HS-5 (cell line): ENCODE measurements around the gene PTGDS.

Source experiments
- DNase-seq: peaks from one replicate; pipeline ENCODE4 v3.0.0-alpha.2; 2012; ENCODE audit warnings: low read depth

The PTGDS gene

DNA sequence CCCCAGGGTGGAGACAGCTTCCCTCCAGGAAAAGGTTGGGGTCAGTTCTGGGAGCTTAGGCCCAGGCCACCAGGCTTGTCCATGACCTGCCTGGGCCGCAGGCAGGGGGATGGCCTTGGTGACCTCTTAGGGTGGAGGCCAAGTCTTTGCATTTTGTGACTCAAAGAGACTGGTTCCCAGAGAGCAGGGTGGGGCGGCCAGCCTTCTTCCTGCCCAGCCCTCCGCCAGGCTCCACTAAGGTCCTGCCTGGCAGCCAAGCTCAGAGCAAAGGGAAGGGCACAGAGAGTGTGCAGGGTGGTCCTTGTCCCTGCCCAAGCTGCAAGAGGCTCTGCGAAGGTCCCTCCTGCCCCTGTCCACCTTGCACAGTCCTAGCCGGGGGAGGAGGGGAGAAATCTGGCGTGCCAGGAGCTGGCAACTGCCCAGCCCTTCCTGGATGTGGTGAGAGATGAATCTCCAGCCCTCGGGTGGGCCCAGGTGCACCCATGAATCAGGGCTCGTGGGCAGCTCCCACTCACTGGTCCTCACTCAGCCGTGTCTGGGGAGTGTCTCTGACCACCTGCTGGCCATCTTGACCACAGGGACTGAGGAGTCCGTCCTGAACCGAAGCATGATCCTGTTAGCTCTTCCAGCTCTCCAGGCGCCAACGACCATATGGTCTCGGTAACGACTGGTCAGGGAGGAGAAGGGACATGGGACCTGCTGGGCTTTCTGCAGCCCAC is 2.3 kb upstream of the PTGDS start:
- DNase-seq, result no peak

DNA sequence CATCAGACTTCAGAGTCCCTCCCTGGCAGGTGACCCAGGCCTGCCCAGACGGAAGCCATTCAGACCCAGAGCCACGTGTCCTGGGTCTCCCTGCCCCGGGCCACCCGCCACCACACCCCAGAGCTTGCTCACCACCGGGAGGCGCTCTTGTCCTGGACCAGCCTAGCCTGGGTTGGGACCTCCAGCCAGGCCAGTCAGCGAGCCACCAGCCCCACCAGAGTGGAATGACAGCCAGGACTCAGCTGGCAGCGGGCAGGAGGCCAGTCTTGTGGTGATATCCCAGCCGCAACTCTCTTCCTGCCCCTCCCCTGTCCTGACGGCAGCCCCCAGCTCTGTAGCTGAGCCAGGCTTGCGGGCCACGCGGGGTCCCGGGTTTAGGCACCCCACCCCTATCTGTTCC is 1.7 kb upstream of the PTGDS start:
- no peak for DNase-seq

DNA sequence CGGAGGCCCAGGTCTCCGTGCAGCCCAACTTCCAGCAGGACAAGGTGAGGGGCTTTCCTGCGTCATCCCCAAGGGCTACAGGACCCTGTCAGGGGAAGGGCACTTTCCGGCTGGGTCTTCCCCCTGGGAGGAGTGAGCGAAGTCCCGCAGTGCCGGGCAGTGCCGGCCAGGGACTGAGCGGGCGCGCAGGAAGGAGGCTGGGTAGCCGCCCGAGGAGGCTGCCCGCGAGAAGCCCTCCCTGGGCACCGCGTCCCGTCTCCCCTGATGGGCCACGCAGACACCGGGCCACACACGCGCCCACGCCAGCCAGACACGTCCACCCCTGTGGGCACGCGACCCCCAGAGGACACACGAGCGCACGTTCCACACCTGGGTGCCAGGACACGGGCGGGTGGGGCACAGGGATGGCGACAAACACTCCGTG is 357 bp downstream of the PTGDS start:
- DNase-seq, result no peak

- no peak for DNase-seq
These were observed 965 bp downstream of the PTGDS start for GRCh38 chr9:136978073-136978864.

DNA sequence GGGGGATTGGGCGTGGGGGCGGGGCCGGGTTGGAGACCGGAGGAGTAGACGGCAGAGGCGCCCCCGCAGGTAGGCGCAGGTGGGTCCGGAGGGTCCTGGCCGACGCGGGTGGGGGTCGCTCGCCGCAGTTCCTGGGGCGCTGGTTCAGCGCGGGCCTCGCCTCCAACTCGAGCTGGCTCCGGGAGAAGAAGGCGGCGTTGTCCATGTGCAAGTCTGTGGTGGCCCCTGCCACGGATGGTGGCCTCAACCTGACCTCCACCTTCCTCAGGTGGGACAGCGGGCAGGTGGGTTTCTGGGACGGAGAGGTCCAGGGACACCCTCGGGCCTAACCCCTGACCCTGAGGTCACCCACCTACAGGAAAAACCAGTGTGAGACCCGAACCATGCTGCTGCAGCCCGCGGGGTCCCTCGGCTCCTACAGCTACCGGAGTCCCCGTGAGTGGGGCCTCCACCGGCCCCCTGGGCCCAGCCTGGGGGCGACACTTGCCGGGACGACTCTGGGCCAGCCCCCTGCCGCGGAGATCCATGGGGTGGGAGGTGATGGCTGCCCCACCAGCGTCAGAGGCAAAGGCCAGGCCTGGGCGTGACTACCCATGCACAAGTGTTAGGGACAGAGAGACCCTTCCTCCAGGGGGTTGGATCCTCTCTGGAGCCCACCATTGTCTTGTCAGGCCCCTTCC is 1.7 kb downstream of the PTGDS start:
- DNase-seq, result no peak

- no peak for DNase-seq
These were observed 2.7 kb downstream of the PTGDS start for GRCh38 chr9:136979769-136980587.

- DNase-seq, result no peak
These were observed 3.6 kb downstream of the PTGDS start for GRCh38 chr9:136980669-136981478.

DNA sequence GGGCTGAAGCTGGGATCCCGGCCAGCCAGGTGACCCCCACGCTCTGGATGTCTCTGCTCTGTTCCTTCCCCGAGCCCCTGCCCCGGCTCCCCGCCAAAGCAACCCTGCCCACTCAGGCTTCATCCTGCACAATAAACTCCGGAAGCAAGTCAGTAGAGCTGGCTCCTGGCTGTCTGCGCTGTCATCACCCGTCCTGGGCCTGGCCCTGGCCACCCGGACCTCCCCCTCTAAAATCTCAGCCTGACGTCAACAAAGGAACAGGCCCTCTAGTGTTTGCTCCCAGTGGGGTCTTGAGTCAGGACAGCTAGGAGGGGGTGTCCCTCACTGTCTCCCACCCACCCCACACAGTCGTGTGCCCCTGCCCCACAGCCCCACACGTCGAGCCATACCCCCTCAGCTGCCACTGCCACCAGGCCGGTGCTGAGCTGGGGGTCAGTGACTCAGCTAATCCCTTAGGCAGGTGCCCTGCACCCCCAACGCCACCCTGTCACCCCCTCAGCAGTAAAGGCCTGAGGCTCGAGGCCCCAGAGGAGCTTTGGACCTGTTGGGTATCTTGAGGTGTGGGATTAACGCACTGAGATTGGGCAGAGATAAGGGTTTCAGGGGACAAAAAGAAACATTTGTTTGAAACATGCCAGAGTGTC is 4.4 kb downstream of the PTGDS start:
- DNase-seq, result no peak

DNA sequence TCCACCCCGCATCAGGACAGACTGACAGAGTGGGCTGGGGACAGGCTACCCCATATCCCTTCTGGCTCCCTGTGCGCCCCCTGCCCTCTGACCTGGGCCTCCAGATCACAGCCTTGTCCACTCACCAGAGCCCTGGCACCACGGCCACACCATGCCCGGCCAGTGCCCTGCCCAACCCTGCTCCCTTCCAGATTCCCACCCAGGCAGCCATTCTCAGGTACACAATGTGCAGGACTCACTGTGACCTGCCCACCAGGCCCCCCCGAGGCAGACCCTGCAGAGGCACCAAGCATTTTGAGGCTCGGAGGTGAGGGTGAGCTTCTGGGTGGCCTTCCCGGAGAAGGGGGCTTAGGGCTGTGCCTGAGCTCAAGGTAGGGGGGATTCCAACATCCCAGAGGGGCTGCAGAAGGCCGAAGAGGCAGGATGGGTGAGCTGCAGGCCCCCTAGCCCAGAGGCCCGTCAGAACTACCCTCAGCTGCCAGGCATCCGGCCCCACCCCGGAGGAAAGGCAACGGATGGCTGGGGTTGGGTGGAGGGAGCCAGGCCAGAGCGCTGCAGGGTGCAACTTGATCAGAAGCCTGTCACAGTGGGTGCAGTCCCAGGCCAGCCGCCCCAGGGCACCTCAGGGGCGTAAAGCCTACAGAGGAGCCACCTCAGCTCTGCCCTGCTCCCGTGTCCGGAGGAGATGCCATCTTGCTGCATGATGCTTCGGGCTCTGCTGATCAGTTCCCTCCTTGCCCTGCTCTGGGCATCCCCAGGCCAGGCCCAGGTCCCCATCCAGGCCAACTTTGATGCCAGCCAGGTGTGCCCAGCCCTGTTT is 5.1 kb downstream of the PTGDS start, which contains the start of gene LCNL1:
LCNL1 (plus strand) TSS at position 762 of the 820 bp plus-strand sequence. CDS start 594 bp downstream, outside the sequence.
- no peak for DNase-seq

DNA sequence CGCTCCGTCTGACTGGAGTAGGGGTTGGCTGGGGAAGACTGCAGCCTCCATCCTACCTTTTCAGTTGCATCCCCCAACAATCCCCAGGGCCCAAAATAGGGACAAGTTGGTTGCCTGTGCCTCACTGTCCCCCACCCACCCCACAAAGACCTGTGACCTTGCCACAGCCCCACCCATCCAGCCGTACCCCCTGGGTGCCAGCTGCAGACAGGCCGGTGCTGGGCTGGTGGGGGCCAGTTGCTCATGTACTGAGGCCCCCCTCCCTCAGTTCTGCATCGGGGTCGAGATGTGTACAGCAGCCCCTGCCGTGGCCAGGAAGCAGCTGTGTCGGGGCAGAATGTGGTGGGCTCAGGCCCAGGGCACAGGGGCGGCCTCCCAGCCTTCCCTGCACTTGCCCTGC is 5.9 kb downstream of the PTGDS start:
- DNase-seq, result no peak

GRCh38 chr9:136983656-136984314 is 6.5 kb downstream of the PTGDS start:
- DNase-seq, result no peak

- no peak for DNase-seq
These were observed 7.2 kb downstream of the PTGDS start for GRCh38 chr9:136984464-136985026.

DNA sequence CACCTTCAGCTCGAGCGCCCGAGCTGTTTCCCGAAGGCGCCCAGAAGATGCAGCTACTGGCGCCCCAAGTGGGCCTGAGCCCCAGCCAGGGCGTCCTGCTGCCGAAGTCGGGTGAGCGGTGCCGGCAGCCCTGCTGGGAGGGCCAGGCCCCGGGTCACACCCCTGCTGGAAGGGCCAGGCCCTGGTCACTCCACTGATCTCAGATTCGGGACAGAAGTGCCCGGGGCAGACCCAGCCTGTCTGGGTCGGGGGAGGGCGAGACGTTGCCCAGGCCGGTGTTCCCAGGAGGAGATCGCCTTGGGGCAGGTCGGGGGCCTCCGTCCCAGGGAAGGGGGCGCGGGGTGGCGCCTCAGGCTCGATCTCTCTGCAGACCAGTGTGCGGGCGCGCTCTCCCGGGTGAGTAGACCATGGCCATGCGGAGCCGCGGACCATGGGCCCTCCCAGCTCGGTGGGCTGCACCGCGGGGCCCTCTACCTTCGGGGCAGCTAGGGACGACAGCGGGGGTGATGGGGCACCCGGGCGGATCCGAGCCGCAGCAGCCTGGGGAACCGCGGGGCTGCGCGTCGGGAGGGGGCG is 7.8 kb downstream of the PTGDS start:
- no peak for DNase-seq

DNA sequence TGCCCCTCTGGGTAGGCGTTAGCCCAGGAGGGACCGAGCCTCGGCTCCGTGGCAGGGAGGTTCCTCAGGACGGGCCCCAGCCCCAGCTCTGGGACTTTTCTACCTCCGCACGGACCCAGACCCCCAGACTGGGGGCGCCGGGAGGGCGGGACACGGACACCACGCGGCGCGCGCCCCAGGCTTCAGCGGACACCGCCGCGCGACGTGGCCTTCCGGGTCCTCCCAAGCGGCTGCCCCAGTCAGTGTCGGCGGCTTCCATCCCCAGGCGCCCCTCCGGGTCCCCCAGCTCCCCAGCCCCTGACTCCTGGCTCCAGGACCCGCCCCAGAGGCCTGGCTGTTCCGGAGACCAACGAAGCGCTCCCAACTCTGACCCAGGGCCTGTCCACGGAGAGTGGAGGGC is 8.5 kb downstream of the PTGDS start:
- no peak for DNase-seq

GRCh38 chr9:136988872-136989271 is 11.6 kb downstream of the PTGDS start:
- no peak for DNase-seq

- DNase-seq, result no peak
These were observed 13.1 kb downstream of the PTGDS start for GRCh38 chr9:136990242-136990911.

DNA sequence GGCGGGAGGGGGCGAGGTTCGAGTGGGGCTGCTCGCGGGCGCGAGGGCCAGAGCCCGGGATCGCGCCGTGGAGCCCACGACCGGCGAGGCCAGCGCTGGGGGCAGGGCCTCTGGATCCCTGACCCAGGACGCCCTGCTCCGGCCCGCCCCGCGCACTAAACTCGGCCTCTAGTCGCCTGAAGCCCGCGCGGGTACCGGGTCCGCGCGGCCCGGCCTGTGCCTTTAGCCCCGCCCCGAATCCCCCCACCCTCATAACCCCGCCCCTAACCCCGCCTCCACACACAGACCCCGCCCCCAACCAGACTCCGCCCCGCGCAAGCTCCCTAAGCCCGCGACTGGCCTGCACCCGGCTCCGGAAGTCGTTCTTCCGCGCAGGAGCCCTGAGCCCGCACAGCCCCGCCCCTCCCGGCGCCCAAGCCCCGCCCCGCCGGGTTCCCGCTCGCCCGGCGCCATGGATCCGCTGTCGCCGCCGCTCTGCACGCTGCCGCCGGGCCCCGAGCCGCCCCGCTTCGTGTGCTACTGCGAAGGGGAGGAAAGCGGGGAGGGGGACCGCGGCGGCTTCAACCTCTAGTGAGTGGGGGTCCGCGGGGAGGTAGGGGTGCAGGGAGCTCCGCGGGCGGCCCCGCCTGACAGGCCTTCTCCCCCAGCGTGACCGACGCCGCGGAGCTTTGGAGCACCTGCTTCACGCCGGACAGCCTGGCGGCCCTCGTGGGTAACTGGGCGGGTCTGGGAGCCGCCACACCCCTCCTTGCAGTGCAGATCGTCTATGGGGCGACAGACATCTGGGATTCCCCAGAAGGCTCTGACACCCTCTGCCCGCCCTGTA is 14.9 kb downstream of the PTGDS start, which contains the start of gene PAXX:
PAXX (plus strand) TSS at position 430 of the 826 bp plus-strand sequence; CDS start at position 452, 22 bp downstream.
- DNase-seq, result peak; percentile 35
